Stimulated activated CD8-positive, alpha-beta memory T cell treated with anti-CD3 and anti-CD28 coated beads, Interleukin-7, amount 100 ng/mL, for 4 hours (primary cell): ENCODE results near the gene PNMA8A.

Source experiments
- DNase-seq, 2 donors: peaks; one replicate each; pipeline ENCODE4 v3.0.0-alpha.2; 2020; ENCODE audit warnings: low read depth in 2 of 2

The PNMA8A gene

DNA sequence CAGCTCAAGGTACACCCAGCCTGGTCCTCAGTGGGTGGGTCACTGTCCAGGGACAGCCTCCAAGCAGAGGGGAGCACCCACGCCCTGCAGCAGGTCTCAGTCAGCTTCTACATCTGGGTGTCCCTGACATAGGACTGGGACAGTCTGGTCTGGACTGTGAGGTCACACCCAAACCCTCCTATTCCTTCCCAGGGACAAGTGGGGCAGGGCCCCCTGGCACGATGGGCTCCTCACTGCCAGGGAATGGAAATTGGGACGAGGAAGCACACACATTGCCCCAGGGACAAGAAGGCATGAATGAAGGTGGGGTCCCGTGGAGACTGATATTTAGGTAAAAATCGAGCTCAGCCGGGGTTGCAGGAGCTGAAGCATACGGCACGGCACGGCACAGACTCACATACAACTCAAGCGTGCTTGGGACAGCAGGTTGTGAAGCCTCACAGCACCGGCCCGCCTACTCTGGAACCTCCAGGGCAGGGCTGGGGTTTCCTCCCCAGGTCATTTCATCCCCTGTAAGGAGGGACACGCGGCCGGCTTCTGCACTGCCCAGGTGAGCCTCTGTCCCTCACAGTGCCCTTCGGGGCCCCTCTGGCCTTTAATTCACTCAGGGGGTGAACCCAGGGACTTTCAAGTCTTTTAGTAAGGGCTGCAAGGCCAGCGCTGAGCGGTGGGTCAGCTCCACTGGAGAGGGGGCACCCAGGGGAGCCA is 20.8 kb upstream of the PNMA8A start:
- DNase-seq = no peak

DNA sequence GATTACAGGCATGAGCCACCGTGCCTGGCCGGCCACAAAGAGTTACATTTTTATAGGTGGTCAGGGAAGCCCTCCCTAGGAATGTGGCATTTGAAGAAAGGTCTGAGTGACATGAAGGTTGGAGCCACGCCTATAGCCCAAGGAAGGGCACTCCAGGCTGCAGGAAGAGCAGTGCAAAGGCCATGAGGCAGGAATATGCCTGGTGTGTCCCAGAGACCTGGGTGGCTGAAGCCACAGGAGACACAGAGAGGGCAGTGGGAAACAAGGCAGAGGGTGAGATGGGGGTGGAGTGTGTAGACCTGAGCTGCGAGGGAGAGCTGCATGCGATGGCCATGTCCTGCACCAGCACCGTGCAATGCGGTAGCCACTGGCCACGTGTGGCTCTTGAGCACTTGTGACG is 19.4 kb upstream of the PNMA8A start:
- DNase-seq = no peak

DNA sequence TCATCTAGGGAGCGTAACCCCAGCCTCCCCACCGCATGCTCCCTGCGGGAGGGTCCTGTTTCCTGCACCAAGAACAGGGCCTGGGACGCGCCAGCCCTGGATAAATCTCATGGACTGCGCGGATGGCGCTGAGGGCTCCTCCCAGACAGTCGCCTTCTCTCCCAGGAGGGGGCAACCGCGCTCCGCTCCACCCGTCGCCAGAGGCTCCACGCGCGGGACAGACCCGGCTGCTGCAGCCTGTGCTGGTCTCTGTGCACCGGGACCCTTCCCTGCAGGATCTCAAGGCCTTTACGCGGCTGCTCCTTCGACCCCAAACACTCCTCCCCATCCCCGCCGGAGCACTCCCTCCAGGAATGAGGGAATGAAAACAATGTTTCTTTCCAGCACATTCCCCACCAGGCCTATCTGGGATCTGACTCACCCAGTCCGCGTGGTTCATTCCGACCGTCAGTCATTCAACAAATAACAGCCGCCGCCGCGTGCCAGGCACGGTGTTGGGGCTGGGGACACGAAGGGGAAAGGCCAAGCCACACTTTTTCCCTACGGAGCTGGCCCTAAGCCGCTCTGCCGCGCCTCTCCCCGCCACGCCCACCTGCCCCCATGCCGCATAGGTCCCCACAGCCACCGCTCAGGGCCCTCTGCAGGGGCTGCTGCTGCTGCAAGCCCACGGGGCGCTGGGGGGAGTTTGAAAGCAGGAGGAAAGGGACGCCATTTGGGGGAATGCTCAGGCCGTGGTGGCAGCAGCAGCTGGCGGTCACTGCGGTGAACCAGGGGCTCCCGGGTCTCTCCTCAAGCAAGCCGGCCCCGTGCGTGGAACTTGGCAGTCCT is 18.3 kb upstream of the PNMA8A start:
- DNase-seq = no peak

DNA sequence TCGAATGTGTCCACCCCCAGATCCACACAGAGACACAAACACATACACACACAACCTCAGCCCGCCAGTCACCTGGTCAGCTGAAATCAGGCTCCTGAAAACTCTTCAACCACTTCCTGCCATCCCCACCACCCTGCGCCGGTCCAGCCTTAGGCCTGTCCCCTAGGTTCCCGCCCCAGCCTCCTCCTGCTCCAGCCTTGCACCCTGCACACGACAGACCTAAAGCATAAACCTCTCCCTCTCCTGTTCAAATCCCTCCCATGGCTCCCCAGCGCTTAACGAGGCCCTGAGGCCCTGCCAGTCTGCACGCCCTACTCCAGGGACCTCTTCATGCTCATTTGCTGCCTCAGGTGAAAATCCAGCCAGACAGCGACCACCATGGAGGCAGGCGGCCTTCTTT is 17.2 kb upstream of the PNMA8A start:
- no peak for DNase-seq

DNA sequence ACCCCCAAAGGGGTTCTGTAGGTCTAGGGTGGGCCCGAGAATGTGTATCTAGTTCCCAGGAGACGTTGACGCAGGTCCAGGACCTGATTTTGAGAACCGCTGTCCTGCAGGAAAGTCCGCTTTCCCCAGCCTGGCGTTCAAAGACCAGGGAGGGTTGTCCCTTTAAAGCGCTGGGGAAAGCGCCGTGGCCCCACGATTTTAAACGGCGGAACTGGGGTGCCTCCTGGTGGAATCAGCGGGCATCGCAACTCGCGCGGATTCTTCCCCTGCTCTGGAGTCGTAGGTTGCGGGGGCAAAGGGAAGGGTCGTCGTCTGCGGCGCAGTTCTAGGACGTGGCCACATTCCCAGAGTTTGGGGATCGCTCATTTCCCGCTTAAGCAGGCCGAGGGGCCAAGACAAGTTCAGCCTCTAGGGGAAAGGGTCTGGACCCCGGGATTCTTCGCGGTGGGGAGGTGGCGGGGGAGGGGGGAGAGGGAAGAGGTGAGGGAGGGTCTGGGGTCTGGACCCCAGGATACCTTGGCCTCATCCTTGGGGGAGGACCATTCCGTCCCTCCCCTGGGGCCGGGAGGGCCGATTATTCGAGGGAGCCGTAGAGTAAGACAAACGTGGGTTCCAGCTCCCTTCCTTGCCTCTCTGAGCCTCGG is 16.6 kb upstream of the PNMA8A start:
- peak; percentile 29 to 49 for DNase-seq

DNA sequence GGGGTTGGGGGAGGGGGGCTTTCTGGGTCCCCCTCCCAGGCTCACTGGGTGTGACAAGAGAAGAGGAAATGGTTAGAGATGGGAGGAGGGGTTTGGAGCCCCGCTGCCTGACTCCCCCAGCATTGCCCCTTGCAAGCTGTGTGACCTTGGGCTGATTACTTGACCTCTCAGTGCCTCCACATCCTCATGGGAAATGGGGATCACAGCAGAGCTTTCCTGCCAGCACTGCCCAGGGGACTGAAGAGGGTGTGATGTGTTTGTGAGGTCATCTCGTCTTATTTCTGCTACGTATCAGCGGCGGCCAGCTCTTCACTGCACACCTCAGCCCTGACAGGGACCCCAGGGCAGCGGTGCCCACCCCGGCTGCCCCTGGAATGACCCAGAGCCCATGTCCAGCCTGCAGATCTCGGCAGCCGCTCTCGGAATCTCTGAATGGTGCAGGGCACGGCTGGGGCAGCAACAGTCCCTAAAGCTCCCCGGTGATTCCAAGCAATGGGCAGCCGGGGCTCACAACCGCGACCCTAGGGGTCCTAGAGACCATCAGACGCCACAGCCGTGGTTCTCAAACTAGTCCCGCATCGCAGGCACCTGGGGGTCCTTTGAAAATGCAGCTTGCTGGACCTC is 15.9 kb upstream of the PNMA8A start:
- no peak for DNase-seq

DNA sequence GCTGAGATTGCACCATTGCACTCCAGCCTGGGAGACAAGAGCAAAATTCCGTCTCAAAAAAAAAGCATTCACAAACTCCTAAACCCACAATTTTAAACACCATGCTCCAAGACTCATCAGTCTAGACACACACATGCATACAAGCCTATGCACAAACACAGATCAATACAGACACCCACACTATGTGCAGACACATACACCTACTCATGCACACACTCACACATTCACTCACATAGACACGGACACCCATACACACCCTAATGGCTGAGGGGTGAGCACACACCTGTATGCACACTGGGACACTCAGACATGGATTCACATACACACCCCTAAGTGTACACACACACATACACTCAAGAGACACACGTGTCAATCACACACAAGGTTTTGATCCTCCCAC is 15.0 kb upstream of the PNMA8A start:
- DNase-seq = no peak

DNA sequence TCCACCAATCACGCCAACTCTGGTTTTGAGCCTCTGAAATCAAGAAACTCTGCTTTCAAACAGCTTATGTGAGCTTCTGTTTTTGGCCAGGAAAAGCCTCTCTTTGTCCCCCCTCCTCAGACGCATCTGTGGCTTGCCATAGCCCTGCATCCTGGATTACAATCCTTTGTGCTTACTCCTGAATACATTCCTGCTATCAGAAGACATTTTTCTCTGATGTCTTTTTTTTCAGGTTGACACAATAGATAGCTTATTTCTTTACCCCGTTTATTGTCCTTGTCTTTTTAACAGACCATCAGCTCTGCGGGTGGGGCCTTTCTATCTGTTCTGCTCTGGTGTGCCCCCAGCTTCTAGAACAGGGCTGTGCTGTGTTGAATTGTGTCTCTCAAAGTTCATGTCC is 13.3 kb upstream of the PNMA8A start:
- DNase-seq = no peak

DNA sequence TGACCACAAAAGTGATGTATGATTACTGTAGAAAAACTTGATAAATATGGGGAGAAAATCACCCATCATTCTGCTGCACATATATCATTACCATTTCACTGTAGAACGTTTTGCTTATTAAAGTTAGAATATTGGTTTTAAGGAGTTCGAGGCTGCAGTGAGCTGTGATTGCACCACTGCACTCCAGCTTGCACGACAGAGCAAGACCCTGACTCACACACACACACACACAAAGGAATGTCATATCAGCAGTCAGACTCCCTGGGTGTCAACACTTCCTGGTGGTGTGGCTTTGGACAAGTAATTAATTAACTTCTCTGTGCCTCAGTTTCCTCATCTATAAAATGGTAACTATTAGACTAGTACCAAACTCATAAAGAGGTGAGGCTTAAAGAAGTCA is 11.3 kb upstream of the PNMA8A start:
- no peak for DNase-seq

DNA sequence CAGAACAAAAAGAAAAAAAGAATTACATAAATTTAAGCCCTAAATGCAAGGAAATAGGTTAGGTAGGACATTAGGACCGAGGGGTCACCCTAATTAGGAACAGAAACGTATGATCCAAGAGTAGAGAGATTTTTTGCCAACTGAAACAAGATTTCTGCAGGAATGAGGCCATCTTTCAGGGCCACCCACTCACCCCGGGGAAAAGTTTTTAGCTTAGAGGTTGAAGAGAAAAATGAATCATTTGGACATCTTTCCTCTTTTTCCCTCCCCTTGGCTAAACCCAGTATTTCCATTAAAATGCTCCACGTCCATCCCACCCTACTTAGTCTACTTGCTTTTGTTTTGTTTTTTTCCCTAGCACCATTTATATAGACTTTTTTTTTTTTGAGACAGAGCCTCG is 10.6 kb upstream of the PNMA8A start:
- DNase-seq = no peak

DNA sequence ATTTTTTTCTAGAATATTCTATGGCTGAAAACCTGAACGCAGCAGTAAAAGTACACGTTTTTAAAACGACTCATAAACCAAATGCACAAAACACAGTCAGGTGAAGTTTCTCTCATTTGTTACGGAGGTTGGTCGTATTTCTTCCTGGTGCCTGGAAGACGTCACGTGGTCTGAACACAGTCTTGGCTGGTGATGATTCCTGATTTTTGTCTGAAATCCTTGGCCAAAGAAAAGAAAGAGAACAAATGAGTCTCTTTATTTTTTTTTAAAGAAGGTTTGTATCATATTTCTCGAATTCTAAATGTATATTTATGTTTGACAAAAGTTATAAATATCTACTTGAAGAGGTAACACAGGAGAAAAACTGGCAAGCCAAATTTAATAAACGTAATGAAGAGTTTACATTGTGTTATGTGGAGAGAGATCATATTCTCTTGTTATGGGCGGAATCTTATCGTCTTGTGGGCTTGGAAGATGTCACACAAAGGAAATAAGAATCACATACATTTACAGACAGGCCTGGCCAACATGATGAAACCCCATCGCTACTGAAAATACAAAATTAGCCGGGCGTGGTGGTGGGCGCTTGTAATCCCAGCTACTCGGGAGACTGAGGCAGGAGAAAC is 10.0 kb upstream of the PNMA8A start:
- no peak for DNase-seq

DNA sequence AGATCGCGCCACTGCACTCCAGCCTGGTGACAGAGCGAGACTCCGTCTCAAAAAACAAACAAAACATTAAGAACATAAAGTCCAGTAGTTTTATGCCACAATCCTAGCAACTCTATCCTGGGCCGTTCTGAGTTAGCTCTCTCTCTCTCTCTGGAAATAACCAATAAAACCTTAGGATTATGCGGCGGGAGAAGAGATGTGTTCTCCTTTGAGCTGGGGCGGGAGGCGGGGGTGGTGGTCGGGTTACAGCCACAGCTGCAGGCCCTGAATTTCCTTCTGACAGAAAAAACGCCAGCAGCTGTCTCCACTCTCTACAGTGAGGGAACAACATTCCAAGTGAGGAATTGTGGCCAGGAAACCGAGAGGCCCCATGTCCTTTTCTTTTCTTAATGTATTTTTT is 9.1 kb upstream of the PNMA8A start:
- DNase-seq = no peak

DNA sequence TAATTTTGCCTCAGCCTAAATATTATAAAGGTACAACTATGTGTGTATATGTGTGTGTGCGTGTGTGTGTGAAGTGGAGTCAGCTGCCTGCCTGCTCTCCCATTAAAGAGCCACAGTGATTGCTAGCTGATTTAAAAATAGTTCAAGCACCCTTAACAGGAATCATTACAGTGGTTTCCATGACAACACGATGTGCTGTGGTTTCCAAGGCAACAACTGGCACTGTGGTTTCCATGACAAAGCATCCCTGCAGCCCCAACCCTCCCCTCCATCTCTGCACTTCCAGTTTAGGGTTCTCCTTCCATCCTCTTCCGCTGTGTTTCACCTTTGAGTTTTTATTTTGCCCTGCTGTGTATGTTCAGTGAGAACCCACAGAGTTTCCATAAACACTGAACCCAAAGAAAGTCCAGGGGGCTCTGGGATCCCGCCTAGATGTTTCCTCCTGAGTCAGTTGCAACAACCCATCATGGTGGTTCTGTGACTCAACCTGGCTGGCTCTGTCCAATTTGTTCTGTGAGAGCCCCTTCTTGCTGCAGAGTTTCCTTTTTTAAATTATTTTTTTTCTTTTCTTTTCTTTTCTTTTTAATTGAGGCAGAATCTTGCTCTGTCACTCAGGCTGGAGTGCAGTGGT is 7.1 kb upstream of the PNMA8A start:
- no peak for DNase-seq

DNA sequence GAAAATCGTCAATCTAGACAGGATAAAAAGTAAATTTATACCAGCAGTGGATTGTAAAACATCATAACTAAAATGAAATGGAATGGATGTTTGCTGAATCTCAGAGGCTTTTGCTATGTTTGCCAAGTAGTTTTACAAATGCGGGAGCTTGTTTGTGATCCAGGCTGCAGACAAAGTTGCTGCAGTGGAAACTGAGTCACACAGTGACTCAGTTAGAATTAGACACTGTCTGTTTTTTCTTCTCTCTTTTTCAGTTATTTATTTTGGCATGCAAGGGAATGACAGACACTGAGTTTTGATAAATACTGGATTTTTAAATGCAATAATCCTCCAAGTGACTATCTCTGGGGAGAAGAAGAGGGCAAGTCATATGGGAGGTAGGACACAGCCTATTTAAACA is 4.6 kb upstream of the PNMA8A start:
- DNase-seq = no peak

DNA sequence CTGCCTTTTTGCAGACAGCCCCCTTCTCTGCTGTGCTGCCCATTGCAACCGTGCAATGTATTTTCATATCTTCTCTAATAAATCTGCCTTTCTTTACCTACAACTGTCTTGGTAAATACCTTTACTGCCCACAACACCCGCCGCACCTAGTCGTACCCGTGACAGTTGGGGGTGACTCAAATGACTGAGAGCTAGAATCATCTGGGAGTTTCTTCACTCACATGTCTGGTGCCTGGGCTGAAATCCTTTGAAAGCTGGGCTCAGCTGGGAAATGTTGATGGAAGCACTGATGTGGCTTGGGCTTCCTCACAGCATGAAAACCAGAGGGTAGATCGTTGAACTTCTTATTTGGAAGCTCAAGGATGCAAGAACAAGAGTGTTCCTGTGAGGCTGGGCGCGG is 2.8 kb upstream of the PNMA8A start:
- no peak for DNase-seq

DNA sequence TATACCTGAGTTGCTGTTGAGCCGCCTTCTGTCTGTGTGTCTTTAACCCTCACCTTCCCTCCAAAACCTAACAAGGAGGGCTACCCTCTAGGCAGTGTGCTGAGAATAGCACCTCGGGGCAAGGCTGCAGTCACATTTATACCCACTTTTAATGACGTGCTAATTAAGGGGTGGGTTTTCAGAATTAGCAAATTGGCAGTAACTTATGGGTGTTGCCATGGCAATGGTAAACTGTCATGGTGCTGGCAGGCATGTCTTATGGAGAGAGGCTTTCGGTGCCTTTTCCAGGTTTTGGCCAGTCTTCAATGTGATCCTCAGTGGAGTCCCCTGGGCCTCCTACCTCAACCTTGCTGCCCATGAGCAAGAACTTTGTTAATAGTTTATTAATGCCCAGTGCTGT is 1.2 kb upstream of the PNMA8A start:
- no peak for DNase-seq

DNA sequence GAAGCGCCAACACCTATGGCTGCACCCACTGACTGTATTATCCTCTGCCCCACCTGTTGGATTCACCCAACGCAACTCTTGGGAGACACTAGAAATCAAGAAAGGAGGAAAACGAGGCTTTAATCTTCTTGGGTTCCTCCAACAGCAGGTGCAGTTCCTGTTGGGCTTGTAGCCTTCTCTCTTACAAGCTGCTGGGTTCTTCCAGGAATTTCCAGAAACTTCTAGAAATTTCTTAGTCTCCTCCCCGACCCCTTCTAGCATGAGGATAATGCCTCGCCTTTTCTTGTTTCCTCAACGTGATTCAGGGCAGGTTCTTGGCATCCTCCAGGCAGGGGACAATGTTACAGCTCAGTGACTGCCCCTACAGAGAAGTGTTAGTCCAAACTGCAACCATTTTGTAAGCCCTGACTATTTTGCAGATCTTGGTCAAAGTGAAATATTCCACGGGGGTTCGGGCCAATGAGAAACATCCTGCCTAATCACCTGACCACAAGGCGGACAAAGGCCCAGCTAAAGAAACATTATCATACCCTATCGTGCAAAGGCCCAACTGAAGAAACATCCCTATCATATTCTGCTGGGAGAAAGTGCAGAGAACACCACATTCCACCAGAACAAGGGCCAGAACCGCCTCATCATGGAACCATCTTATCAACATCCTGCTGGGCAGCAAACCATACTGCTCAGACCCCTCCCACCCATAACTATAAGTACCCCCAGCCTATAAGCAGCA is 614 bp upstream of the PNMA8A start:
- DNase-seq = no peak

DNA sequence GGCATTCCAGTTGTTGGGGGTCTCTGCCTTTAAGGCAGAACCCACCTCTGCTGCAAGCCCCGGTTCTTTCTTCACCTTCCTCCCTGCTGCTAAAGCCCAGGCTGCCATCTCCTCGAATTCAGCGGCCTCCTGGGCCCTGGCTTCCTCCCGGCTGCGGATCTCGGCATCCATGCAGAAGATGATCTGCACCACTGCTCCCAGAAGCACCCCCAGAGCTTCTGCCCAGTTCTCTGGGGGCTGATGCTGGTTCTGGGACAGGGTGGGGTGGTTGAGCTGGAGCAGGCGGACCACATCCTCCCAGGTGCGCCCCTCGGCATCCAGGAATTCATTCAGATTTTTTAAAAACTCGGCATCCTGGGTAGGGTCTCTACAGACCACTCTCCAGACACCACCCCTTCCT is 987 bp downstream of the PNMA8A start:
- DNase-seq = no peak

DNA sequence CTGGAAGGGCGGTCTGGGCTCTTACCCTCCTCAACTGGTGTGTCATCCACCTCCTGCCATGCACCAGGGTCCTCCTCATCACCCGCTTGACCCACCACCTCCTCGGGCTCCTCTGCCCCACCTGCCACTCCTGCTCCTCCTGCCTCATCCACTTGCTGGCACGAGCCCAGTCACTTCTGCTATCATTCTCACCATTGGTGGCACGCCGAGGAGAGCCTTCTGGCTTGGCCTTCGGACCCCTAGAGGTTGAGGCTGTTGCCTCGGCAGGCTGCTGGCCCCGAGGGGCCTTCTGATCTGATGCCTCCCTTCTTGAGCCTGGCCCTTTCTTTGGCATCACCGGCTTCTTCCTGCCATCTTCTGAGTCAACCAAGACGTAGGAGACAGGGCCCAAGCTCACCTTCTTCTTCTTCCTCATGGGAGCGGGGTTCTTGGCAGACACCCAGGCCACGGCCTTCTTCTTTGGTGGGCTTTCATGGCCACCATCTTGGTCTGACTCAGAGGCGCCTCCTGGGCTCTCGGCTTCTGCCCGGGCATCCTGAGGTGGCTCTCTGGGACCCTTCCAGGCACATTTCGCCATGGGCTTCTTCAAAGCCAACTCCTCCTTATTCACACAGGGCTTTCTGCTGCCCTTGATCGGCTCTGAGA is 1.7 kb downstream of the PNMA8A start:
- DNase-seq = no peak

DNA sequence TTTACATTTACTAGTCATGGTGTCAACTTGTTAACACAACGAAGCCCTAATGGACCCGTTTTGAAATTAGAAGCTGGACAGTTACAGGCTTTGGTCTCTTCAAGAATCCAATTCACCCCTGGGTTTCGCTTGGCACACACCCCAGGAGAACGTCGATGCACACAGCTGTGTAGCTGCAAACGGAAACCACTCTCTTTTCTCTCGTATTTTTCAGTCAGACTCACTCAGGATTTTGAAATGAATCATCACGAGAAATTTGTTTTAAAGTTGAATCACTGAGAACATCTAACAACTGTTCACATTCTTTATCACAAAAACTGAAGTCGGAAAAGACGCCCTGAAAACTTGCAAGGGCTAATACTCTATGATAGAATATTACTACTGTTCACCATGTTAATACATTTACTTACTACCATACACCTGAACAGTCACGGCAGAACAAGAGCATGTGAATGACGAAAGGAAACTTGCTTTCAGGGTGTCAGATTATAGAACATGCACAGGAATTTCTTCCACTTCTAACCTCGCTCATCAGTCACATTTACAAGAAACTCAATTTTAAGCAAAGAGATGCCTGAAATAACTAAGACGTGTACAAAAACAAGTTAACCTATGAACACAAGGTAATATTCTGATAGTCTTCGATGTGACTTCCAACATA is 4.7 kb downstream of the PNMA8A start:
- no peak for DNase-seq
